ENCODE results near the gene HDAC4.

GRCh38 chr2:239097428-239097696, 303.5 kb downstream of the HDAC4 start:
- no peak for TF ChIP-seq TAF1 (IDR thresholded peaks at IDR 0.05; ENCODE audit: low read depth)
- no peak for TF ChIP-seq YY1 (IDR thresholded peaks at IDR 0.05; ENCODE audit: low read depth)
- TF ChIP-seq USF1 (IDR thresholded peaks at IDR 0.05), result no peak
- no peak for TF ChIP-seq MAX (IDR thresholded peaks at IDR 0.05)
- no peak for TF ChIP-seq EP300 (IDR thresholded peaks at IDR 0.05; ENCODE audit: borderline replicate concordance)
- TF ChIP-seq NFIC (IDR thresholded peaks at IDR 0.05), result no peak
- no peak for TF ChIP-seq RAD21 (IDR thresholded peaks at IDR 0.05; ENCODE audit: low read depth)
- no peak for TF ChIP-seq REST (IDR thresholded peaks at IDR 0.05; ENCODE audit: low read depth)
- TF ChIP-seq FOXM1 (IDR thresholded peaks at IDR 0.05; ENCODE audit: borderline replicate concordance, low read depth), result no peak
- TF ChIP-seq CEBPB (IDR thresholded peaks at IDR 0.05), result no peak
- no peak for TF ChIP-seq EGR1 (IDR thresholded peaks at IDR 0.05)

Data from Ishikawa (cell line).